Activated B cell treated with CpG ODN at 0.5 μM for 24 hours (primary cell): ENCODE measurements around the gene F8. TPM values are rescaled to one million over a fixed set of nuclear protein-coding genes. Genes with fewer than 3 reads are reported as not detected.

Experiments
- ATAC-seq: fragments of 200-7000 bp; cut with Tn5 transposase; one replicate; pipeline ENCODE4 v1.10.0; 2021; ENCODE audit warnings: low read depth, mild to moderate bottlenecking, moderate library complexity
- CTCF ChIA-PET: fragments of 350-600 bp; sonication (Branson Sonifier 250); formaldehyde crosslinking; loops from one replicate; lab custom pipeline; 2021; ENCODE audit warnings: antibody characterized with exemption; lab: Charles Lee
- POLR2A ChIA-PET: fragments of 350-600 bp; sonication (Branson Sonifier 250); formaldehyde crosslinking; loops from one replicate; lab custom pipeline; 2021; ENCODE audit warnings: antibody characterized with exemption; lab: Charles Lee
- DNase-seq: peaks from one replicate; pipeline ENCODE4 v3.0.0; 2022
- H3K27ac Mint-ChIP-seq: one replicate; pipeline ENCODE4 v1.8.0; 2020; ENCODE audit warnings: mixed read lengths
- H3K27me3 Mint-ChIP-seq: one replicate; pipeline ENCODE4 v1.8.0; 2021; ENCODE audit warnings: mixed read lengths
- H3K36me3 Mint-ChIP-seq: one replicate; pipeline ENCODE4 v1.8.0; 2021; ENCODE audit warnings: low read depth, mixed read lengths
- H3K4me1 Mint-ChIP-seq: one replicate; pipeline ENCODE4 v1.8.0; 2021; ENCODE audit warnings: mixed read lengths
- H3K4me3 Mint-ChIP-seq: one replicate; pipeline ENCODE4 v1.8.0; 2020; ENCODE audit warnings: mild to moderate bottlenecking, mixed read lengths
- H3K9me3 Mint-ChIP-seq: one replicate; pipeline ENCODE4 v1.8.0; 2020; ENCODE audit warnings: mixed read lengths
- intact Hi-C: fragments of 100-400 bp; cut with micrococcal nuclease; formaldehyde crosslinking; loops from one replicate; pipeline ENCODE4 v1.15.1; 2024
- total RNA-seq: library from RNA; stranded (reverse); gene quantifications from 2 replicates; pipeline ENCODE4 v1.2.3, GENCODE V29; 2022
- TF ChIP-seq, protein P1 (sequence below): fragments of 200-600 bp; IDR thresholded peaks from one replicate; pipeline ENCODE4 v1.8.0; 2022; ENCODE audit warnings: antibody characterized with exemption, mild to moderate bottlenecking

F8 gene
- total RNA-seq, 1 donor from 2014 or later, result 2.0 TPM

DNA sequence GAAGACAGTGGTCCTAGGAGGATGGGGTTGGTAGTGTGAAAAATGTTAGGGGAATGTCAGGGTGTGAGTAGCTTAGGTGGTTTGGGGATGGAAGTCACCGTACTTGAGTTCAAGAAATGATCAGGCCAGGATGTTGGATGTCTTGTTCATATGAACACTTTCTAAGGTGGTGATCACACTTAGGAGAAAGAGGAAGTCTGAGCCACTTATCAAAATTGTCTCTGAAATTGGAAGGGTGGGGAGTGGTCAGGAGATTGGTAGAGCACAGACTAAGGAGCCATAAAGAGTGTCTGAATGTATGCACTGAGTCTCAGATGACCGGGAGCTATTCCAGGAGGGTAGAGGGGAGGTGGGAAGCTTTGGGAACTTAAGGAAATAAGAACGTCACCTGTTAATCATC is 31.1 kb upstream of the F8 start:
- ChIA-PET CTCF (interaction anchor here (0.9 kb wide), 1 partner anchor 9 kb away, joined by 3 read pairs; no protein-coding TSS in a partner anchor), POLR2A (no interaction called here)
- DNase-seq (no peak), ATAC-seq (no peak)
- TF ChIP-seq, protein P1, sequence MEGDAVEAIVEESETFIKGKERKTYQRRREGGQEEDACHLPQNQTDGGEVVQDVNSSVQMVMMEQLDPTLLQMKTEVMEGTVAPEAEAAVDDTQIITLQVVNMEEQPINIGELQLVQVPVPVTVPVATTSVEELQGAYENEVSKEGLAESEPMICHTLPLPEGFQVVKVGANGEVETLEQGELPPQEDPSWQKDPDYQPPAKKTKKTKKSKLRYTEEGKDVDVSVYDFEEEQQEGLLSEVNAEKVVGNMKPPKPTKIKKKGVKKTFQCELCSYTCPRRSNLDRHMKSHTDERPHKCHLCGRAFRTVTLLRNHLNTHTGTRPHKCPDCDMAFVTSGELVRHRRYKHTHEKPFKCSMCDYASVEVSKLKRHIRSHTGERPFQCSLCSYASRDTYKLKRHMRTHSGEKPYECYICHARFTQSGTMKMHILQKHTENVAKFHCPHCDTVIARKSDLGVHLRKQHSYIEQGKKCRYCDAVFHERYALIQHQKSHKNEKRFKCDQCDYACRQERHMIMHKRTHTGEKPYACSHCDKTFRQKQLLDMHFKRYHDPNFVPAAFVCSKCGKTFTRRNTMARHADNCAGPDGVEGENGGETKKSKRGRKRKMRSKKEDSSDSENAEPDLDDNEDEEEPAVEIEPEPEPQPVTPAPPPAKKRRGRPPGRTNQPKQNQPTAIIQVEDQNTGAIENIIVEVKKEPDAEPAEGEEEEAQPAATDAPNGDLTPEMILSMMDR, result no peak
- H3K27ac Mint-ChIP-seq, result peak overlapping the region; percentile 3
- H3K4me3 Mint-ChIP-seq, result no peak overlapping the region
- intact Hi-C loops, result loop anchor here (10.0 kb wide), 1 partner anchor 139 kb away; no protein-coding TSS in a partner anchor
- peaks cover 39% of the 10 kb centered on the region for H3K36me3 Mint-ChIP-seq
- no peaks in the 10 kb centered on the region for H3K9me3 Mint-ChIP-seq
- no peaks in the 10 kb centered on the region for H3K27me3 Mint-ChIP-seq
- peaks cover 13% of the 10 kb centered on the region for H3K4me1 Mint-ChIP-seq

DNA sequence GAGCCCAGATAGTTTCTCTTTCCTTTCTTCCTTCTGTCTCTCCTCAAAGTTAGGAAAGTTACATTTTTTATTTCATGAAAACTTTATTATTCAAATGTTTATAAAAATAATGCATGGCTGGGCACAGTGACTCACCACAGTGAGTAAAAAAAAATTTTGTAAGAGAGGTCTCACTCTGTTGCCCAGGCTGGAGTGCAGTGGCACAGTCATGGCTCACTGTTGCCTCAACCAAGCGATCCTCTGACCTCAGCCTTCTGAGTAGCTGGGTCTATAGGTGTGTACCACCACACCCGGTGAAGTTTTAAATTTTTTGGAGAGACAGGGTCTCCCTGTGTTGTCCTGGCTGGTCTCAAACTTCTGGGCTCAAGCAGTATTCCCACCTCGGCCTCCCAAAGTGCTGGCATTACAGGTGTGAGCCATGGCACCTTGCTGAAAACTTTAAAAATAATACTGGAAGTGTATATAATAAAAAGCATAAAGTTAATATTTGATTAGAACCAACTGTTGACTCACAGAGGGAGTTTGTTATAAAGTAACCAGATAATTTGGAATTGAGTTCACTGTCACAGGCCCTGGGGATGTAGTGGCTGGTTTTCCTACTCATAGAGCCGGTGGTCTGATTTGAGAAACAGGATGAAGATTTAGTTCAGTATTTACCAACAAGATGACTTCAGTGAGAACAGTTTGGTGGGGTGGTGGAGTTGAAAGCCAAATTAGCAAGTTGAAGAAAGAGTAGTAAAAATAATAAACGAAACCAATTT is 30.4 kb upstream of the F8 start:
- DNase-seq, result no peak
- CTCF ChIA-PET, result no interaction called here
- no peak overlapping the region for H3K27ac Mint-ChIP-seq
- peaks cover 42% of the 10 kb centered on the region for H3K36me3 Mint-ChIP-seq
- no peaks in the 10 kb centered on the region for H3K27me3 Mint-ChIP-seq
- TF ChIP-seq, protein P1, result no peak
- intact Hi-C loops, result loop anchor here (10.0 kb wide), 1 partner anchor 138 kb away; no protein-coding TSS in a partner anchor
- H3K4me3 Mint-ChIP-seq, result no peak overlapping the region
- no peak for ATAC-seq
- peaks cover 12% of the 10 kb centered on the region for H3K4me1 Mint-ChIP-seq
- no peaks in the 10 kb centered on the region for H3K9me3 Mint-ChIP-seq
- POLR2A ChIA-PET, result no interaction called here

- POLR2A ChIA-PET, result no interaction called here
- CTCF ChIA-PET, result interaction anchor here (0.7 kb wide), 1 partner anchor 10 kb away, joined by 4 read pairs; no protein-coding TSS in a partner anchor
- Mint-ChIP-seq H3K9me3 (no peaks in the 10 kb centered on the region), H3K27ac (peak overlapping the region; percentile 12), H3K36me3 (peaks cover 56% of the 10 kb centered on the region), H3K4me1 (peaks cover 6% of the 10 kb centered on the region), H3K4me3 (no peak overlapping the region), H3K27me3 (no peaks in the 10 kb centered on the region)
- intact Hi-C loops, result no loop called here
- TF ChIP-seq, protein P1, result no peak
- ATAC-seq (no peak), DNase-seq (no peak)
Observed at GRCh38 chrX:155048977-155049619, 26.6 kb upstream of the F8 start.

DNA sequence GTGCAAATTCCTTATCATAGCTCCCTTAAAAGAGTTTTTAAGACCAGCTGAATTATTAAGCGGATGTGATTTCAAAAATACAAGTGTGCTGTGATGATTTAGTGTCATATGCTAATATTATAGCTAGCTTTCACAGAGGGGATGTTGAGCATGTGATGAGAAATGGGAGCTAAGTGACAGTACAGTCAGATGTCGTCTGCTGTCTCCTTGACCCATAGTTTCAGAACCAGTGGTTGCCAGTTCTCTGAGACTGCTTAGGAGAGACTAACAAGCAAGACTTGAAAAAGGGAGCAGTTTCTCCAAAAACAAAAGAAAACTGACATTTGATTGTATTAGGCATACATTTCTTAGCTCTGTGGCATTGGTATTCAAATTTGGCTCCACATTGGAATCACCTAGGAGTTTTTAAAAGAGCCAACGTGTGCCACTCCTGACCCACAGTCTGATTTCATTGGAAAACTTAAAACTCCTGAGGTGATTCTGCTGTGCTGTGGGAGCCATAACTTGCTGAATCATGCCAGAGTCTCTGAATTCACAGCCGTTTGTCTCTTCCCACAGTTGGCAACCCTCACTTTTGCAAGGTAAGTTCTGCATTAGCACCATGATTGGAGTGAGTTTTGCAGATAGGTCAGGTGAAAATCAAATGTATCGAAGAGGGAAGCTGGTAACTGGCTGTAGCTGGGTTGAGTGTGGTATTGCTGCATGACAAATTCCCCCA is 24.4 kb upstream of the F8 start:
- H3K27me3 Mint-ChIP-seq, result no peaks in the 10 kb centered on the region
- H3K36me3 Mint-ChIP-seq, result peaks cover 46% of the 10 kb centered on the region
- intact Hi-C loops, result no loop called here
- ATAC-seq (no peak), DNase-seq (no peak)
- CTCF ChIA-PET, result no interaction called here
- TF ChIP-seq, protein P1, result no peak
- no peaks in the 10 kb centered on the region for H3K9me3 Mint-ChIP-seq
- no peak overlapping the region for H3K27ac Mint-ChIP-seq
- H3K4me1 Mint-ChIP-seq, result peaks cover 3% of the 10 kb centered on the region
- POLR2A ChIA-PET, result no interaction called here
- no peak overlapping the region for H3K4me3 Mint-ChIP-seq
